Osteocyte (in vitro differentiated cells): ENCODE data around the gene RBFOX2. TPM values are rescaled to one million over a fixed set of nuclear protein-coding genes. Genes with fewer than 3 reads are reported as not detected.
"Not testable (repeated sequence)": the region's sequence is repeated elsewhere in the genome, so short reads cannot be mapped to it uniquely, and the experiment has no call there.

Experiments used
- DNase-seq: peaks from one replicate; pipeline ENCODE4 v3.0.0; 2021; ENCODE audit warnings: mixed read lengths; ENCODE audit not compliant: unreplicated experiment; ENCODE audit errors: extremely low spot score
- H3K27ac Mint-ChIP-seq: one replicate; pipeline ENCODE4 v1.8.0; 2021; ENCODE audit warnings: mild to moderate bottlenecking, mixed read lengths; ENCODE audit not compliant: unreplicated experiment
- H3K27me3 Mint-ChIP-seq: one replicate; pipeline ENCODE4 v1.8.0; 2021; ENCODE audit warnings: mixed read lengths; ENCODE audit not compliant: unreplicated experiment
- H3K36me3 Mint-ChIP-seq: one replicate; pipeline ENCODE4 v1.8.0; 2021; ENCODE audit warnings: mixed read lengths; ENCODE audit not compliant: unreplicated experiment
- H3K4me1 Mint-ChIP-seq: one replicate; pipeline ENCODE4 v1.8.0; 2021; ENCODE audit warnings: mixed read lengths; ENCODE audit not compliant: unreplicated experiment
- H3K4me3 Mint-ChIP-seq: one replicate; pipeline ENCODE4 v1.8.0; 2021; ENCODE audit warnings: mild to moderate bottlenecking, moderate library complexity, mixed read lengths; ENCODE audit not compliant: unreplicated experiment
- H3K9me3 Mint-ChIP-seq: one replicate; pipeline ENCODE4 v1.8.0; 2021; ENCODE audit warnings: mixed read lengths; ENCODE audit not compliant: unreplicated experiment
- long read RNA-seq: library from polyadenylated mRNA; unstranded; transcript quantifications from one replicate; pipeline ENCODE4 v2.0.0, GENCODE V29; 2021
- total RNA-seq: library from RNA; stranded (reverse); gene quantifications from 2 replicates; pipeline ENCODE4 v1.2.1, GENCODE V29; 2021
- TF ChIP-seq, protein P1 (sequence below): fragments of 200-600 bp; sonication (generic); IDR thresholded peaks from 2 replicates; pipeline ENCODE4 v1.5.0; 2021; ENCODE audit warnings: antibody characterized with exemption, mild to moderate bottlenecking, moderate library complexity

Gene RBFOX2, protein sequence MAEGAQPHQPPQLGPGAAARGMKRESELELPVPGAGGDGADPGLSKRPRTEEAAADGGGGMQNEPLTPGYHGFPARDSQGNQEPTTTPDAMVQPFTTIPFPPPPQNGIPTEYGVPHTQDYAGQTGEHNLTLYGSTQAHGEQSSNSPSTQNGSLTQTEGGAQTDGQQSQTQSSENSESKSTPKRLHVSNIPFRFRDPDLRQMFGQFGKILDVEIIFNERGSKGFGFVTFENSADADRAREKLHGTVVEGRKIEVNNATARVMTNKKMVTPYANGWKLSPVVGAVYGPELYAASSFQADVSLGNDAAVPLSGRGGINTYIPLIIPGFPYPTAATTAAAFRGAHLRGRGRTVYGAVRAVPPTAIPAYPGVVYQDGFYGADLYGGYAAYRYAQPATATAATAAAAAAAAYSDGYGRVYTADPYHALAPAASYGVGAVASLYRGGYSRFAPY
- total RNA-seq, result 151 and 153 TPM in 2 replicates
- long read RNA-seq, full-length matches to known transcripts, result 101 of 360 reads
- long read RNA-seq, partial matches to known transcripts, result 10 of 360 reads
- long read RNA-seq, other reads (novel, unspliced or antisense), result 249 of 360 reads

DNA sequence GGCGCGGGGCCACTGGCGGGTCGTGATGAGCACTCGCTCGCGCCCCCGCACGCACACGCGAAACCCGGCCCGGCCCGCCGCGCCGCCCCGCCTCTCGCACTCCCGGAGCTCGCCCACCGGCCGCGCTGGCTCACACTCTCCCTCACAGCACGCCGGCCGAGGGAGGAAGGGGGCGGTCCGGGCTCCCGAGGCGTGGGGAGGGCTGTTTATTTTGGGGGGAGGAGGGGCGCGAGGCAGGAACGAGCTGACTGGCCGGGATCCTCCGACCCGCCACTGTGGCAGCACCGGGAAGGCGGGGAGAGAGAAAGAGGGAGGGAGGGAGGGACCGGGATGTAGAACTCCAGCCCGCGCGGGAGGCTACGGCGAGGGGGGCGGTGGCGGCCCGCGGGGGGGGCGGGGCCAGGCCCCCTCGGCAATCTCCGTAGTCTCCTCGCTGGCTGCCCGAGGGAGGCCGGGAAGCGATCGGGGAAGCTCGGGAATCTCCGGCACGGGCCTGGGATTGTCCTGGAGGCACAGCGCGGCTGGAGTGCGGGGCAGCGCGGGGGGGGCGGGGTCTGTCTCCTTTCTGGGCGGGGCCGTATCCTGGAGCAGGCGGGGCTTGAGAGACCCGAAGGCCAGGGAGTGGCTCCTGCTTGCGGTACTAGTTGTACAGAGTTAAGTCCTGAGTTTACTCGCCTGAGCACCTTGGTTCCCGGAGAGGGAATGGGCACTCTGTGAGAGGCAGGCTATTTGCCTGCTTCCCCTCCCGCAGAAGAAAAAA lies at the start of gene RBFOX2:
Gene RBFOX2 (minus strand): TSS at position 179 of the 760 bp plus-strand sequence. CDS start 399 bp downstream, outside the sequence.
- TF ChIP-seq, protein P1, sequence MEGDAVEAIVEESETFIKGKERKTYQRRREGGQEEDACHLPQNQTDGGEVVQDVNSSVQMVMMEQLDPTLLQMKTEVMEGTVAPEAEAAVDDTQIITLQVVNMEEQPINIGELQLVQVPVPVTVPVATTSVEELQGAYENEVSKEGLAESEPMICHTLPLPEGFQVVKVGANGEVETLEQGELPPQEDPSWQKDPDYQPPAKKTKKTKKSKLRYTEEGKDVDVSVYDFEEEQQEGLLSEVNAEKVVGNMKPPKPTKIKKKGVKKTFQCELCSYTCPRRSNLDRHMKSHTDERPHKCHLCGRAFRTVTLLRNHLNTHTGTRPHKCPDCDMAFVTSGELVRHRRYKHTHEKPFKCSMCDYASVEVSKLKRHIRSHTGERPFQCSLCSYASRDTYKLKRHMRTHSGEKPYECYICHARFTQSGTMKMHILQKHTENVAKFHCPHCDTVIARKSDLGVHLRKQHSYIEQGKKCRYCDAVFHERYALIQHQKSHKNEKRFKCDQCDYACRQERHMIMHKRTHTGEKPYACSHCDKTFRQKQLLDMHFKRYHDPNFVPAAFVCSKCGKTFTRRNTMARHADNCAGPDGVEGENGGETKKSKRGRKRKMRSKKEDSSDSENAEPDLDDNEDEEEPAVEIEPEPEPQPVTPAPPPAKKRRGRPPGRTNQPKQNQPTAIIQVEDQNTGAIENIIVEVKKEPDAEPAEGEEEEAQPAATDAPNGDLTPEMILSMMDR, result no peak
- H3K36me3 Mint-ChIP-seq, result peaks cover 7% of the 10 kb centered on the region
- DNase-seq, result peak; percentile 99
- peak within 1 kb of the TSS; percentile 90 for H3K27ac Mint-ChIP-seq
- H3K9me3 Mint-ChIP-seq, result no peaks in the 10 kb centered on the region
- H3K4me1 Mint-ChIP-seq, result peaks cover 29% of the 10 kb centered on the region
- no peaks in the 10 kb centered on the region for H3K27me3 Mint-ChIP-seq
- peak within 1 kb of the TSS; percentile 89 for H3K4me3 Mint-ChIP-seq

DNA sequence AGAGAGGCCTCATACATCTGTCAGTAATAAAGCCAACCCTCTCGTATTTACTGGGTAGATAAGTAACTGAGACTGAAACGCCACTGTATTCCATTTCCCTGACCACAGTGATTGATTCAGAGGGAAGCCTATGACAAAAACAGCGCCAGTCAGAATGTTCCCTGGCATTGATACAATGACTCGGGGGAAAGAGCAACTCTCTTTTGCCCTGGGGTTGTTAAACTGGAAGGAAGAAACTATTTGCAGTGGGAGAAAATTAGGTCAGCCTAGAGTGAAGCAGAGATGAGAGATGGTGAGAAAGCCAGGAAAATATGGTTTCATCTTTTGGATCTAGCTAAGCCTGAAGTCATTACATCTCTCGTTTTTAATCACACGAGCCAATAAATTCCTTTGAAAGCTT lies 48.6 kb upstream of the RBFOX2 start:
- TF ChIP-seq, protein P1, result no peak
- peaks cover 15% of the 10 kb centered on the region for H3K4me1 Mint-ChIP-seq
- H3K36me3 Mint-ChIP-seq, result no peaks in the 10 kb centered on the region
- no peaks in the 10 kb centered on the region for H3K9me3 Mint-ChIP-seq
- no peaks in the 10 kb centered on the region for H3K27me3 Mint-ChIP-seq
- H3K27ac Mint-ChIP-seq, result no peak overlapping the region
- no peak for DNase-seq
- no peak overlapping the region for H3K4me3 Mint-ChIP-seq

DNA sequence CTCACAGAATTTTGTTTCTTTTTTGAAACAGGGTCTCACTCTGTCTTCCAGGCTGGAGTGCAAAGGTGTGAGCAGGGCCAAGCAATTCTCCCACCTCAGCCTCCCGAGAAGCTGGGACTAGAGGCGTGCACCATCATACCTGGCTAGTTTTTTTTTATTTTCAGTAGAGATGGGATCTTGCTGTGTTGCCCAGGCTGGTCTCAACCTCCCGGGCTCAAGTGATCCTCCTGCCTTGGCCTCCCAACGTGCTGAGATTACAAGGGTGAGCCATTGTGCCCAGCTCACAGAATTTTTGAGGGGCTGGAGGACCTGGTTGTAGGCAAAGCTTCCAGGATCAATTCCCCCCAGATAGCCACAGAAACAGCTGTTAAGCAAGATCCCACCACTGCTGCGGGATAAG lies 47.1 kb upstream of the RBFOX2 start:
- H3K4me3 Mint-ChIP-seq, result no peak overlapping the region
- DNase-seq, result no peak
- peaks cover 5% of the 10 kb centered on the region for H3K4me1 Mint-ChIP-seq
- H3K27me3 Mint-ChIP-seq, result no peaks in the 10 kb centered on the region
- TF ChIP-seq, protein P1, result no peak
- no peaks in the 10 kb centered on the region for H3K36me3 Mint-ChIP-seq
- H3K27ac Mint-ChIP-seq, result no peak overlapping the region
- H3K9me3 Mint-ChIP-seq, result no peaks in the 10 kb centered on the region

DNA sequence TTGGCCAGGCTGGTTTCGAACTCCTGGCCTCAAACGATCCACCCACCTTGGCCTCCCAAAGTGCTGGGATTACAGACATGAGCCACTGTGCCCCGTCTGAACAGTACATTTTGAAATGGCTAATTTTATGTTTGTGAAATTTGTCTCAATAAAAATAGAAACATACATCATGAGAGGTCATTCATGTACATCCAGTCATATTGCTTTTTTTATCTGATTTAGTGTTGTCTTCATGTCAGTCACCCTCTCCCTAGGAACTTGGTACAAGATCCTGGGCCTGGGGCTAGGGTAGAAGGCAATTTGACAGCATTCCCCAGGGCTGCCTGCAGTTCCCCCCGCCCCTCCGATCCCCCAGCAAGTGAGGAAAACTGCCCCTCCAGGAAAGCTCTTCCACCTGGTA lies 46.6 kb upstream of the RBFOX2 start:
- Mint-ChIP-seq H3K27me3 (no peaks in the 10 kb centered on the region), H3K36me3 (no peaks in the 10 kb centered on the region), H3K4me3 (no peak overlapping the region), H3K9me3 (no peaks in the 10 kb centered on the region), H3K4me1 (peaks cover 4% of the 10 kb centered on the region), H3K27ac (no peak overlapping the region)
- TF ChIP-seq, protein P1, result no peak
- no peak for DNase-seq

DNA sequence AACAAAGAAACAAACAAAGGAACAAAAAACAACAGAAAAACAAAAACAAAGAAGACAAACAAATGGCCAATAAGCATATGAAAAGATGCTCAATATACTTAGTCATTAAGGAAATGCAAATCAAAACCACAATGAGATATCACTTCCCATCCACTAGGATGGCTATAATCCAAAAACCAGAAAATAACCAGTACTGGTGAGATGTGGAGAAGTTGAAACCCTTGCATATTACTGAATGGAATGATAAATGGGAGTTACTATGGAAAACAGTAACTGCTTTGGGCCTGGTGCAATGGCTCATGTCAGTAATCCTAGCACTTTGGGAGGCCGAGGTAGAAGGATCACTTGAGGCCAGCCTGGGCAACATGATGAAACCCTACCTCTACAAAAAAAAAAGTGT lies 44.9 kb upstream of the RBFOX2 start:
- Mint-ChIP-seq H3K4me3 (no peak overlapping the region), H3K27ac (no peak overlapping the region), H3K4me1 (peaks cover 4% of the 10 kb centered on the region), H3K9me3 (no peaks in the 10 kb centered on the region), H3K27me3 (no peaks in the 10 kb centered on the region), H3K36me3 (no peaks in the 10 kb centered on the region)
- TF ChIP-seq, protein P1, result no peak
- no peak for DNase-seq

DNA sequence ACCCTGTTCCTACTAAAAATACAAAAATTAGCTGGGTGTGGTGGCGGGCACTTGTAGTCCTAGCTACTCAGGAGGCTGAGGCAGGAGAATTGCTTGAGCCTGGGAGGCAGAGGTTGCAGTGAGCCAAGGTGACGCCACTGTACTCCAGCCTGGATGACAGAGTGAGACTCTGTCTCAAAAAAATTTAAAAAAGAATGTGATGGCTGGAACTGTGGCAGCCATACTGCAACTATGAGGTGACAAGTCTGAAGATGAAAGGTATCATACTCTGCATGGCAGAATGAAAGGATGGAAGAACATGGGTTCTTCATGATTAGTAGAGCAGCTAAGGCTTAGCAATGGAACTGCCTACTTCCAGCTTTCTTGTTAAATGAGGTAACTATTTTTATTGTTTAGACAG lies 42.0 kb upstream of the RBFOX2 start:
- H3K9me3 Mint-ChIP-seq, DNase-seq, H3K4me3 Mint-ChIP-seq, H3K27ac Mint-ChIP-seq, H3K27me3 Mint-ChIP-seq, H3K4me1 Mint-ChIP-seq, H3K36me3 Mint-ChIP-seq: not testable (repeated sequence)
